GM23248 (cell line): Measurements from ENCODE around the gene POLN.

Experiments used
- EZH2 ChIP-seq: fragments of 200-600 bp; sonication (generic); IDR thresholded peaks from 2 replicates; pipeline ENCODE4 v1.6.1; 2018; ENCODE audit warnings: antibody characterized with exemption, mild to moderate bottlenecking; ENCODE audit not compliant: insufficient read depth, poor library complexity, severe bottlenecking
- EZH2phosphoT487 ChIP-seq: fragments of 200-600 bp; sonication (generic); IDR thresholded peaks from 2 replicates; pipeline ENCODE4 v1.6.1; 2018; ENCODE audit warnings: antibody characterized with exemption, moderate library complexity, mild to moderate bottlenecking, low read depth; ENCODE audit not compliant: insufficient read depth

- no peak for TF ChIP-seq EZH2
- no peak for TF ChIP-seq EZH2phosphoT487
Observed at GRCh38 chr4:2261110-2261852, 19.4 kb upstream of the POLN start.
